Keratinocyte (primary cell): ENCODE results near the gene MICAL3. TPM values are rescaled to one million over a fixed set of nuclear protein-coding genes. Genes with fewer than 3 reads are reported as not detected.

ENCODE experiments used
- DNase-seq: peaks from one replicate; pipeline ENCODE4 v3.0.0-alpha.2; 2011; ENCODE audit warnings: low read depth, missing footprints, low spot score
- FAIRE-seq: peaks from 2 replicates; lab custom pipeline; 2011; peaks lifted over from hg19 to GRCh38; lab: Jason Lieb, UNC
- H2AFZ ChIP-seq: 2 replicates; pipeline ENCODE4 v1.6.0; 2012; ENCODE audit warnings: low read length, control low read depth, inconsistent platforms; ENCODE audit not compliant: control insufficient read depth
- H3K27ac ChIP-seq: 2 replicates; pipeline ENCODE4 v1.5.1; 2011; ENCODE audit warnings: low read length; ENCODE audit not compliant: control insufficient read depth, insufficient read depth
- H3K27me3 ChIP-seq: 3 replicates; pipeline ENCODE4 v1.6.0; 2011; ENCODE audit warnings: low read length; ENCODE audit not compliant: control insufficient read depth, insufficient read depth; ENCODE audit errors: extremely low read depth
- H3K36me3 ChIP-seq, 2 experiments: 2 replicates in 1 of 2; 3 replicates in 1 of 2; pipeline ENCODE4 v1.5.1; 2011; ENCODE audit warnings: low read length in 2 of 2, mild to moderate bottlenecking in 1 of 2; ENCODE audit not compliant: control insufficient read depth in 2 of 2, insufficient read depth in 2 of 2; ENCODE audit errors: extremely low read depth in 1 of 2
- H3K4me1 ChIP-seq: 3 replicates; pipeline ENCODE4 v1.5.1; 2011; ENCODE audit warnings: low read length; ENCODE audit not compliant: control insufficient read depth, insufficient read depth; ENCODE audit errors: extremely low read depth
- H3K4me2 ChIP-seq: 3 replicates; pipeline ENCODE4 v1.6.0; 2011; ENCODE audit warnings: low read depth, low read length; ENCODE audit not compliant: control insufficient read depth, insufficient read depth; ENCODE audit errors: extremely low read depth
- H3K4me3 ChIP-seq, 3 experiments: fragments of 200-600 bp in 1 of 3; sonication (generic) in 1 of 3; 2 replicates in 2 of 3; 3 replicates in 1 of 3; pipeline ENCODE4 v1.5.1; 2011 to 2016; ENCODE audit warnings: low read length in 3 of 3, mild to moderate bottlenecking in 3 of 3, control low read depth in 2 of 3, inconsistent platforms in 1 of 3, low read depth in 1 of 3, mixed read lengths in 1 of 3, mixed run types in 1 of 3, moderate library complexity in 1 of 3; ENCODE audit not compliant: control insufficient read depth in 2 of 3, insufficient read depth in 2 of 3; ENCODE audit errors: extremely low read depth in 1 of 3
- H3K79me2 ChIP-seq: 2 replicates; pipeline ENCODE4 v1.6.0; 2012; ENCODE audit warnings: low read length; ENCODE audit not compliant: control insufficient read depth, insufficient read depth
- H3K9ac ChIP-seq: 3 replicates; pipeline ENCODE4 v1.6.0; 2011; ENCODE audit warnings: low read length; ENCODE audit not compliant: control insufficient read depth, insufficient read depth; ENCODE audit errors: extremely low read depth
- H3K9me1 ChIP-seq: 3 replicates; pipeline ENCODE4 v1.6.0; 2011; ENCODE audit warnings: low read length; ENCODE audit not compliant: control insufficient read depth, insufficient read depth; ENCODE audit errors: extremely low read depth
- H3K9me3 ChIP-seq: 2 replicates; pipeline ENCODE4 v1.5.1; 2012; ENCODE audit warnings: low read depth, low read length; ENCODE audit not compliant: control insufficient read depth
- H4K20me1 ChIP-seq: 3 replicates; pipeline ENCODE4 v1.6.0; 2011; ENCODE audit warnings: low read length; ENCODE audit not compliant: control insufficient read depth, insufficient read depth; ENCODE audit errors: extremely low read depth
- CTCF ChIP-seq, 3 experiments: IDR thresholded peaks in 1 of 3; conservative IDR thresholded peaks in 1 of 3; optimal IDR thresholded peaks in 1 of 3; 2 replicates in 2 of 3; 3 replicates in 1 of 3; pipeline versions ENCODE3 to v1.5.1; 2011; ENCODE audit warnings: low read length in 3 of 3, mild to moderate bottlenecking in 3 of 3, moderate library complexity in 2 of 3, control low read depth in 1 of 3, inconsistent platforms in 1 of 3; ENCODE audit not compliant: insufficient read depth in 2 of 3; ENCODE audit errors: extremely low read depth in 1 of 3
- EZH2 ChIP-seq: IDR thresholded peaks from one replicate; pipeline ENCODE4 v1.6.1; 2012; ENCODE audit warnings: inconsistent platforms, mild to moderate bottlenecking, low read length, moderate library complexity
- dilution Hi-C: fragments of 300-500 bp; cut with MboI; formaldehyde crosslinking; loops from one replicate; pipeline ENCODE4 v1.7.0; 2020; ENCODE audit warnings: low sequenced_read_pairs; ENCODE audit not compliant: extremely low pct_ligation_motif_present
- polyA plus RNA-seq, 5 experiments: library from polyadenylated mRNA; depleted of rRNA in 3 of 5; stranded (reverse) in 3 of 5; stranded (forward) in 1 of 5; unstranded in 1 of 5; fragments of >200 nt; gene quantifications; 1 replicate in 1 of 5; 2 replicates in 3 of 5; 3 replicates in 1 of 5; pipeline versions ENCODE4 v1.2.1 to v1.2.3, GENCODE V29; 2011 to 2012; ENCODE audit warnings: missing spikeins in 2 of 5, low read depth in 1 of 5, low replicate concordance in 1 of 5

Gene MICAL3
- polyA plus RNA-seq, 1 donor (not counting 4 experiments of a cell fraction or from before 2014, with no cell fraction given) = 27.9 TPM

- Histone ChIP-seq H3K4me1 (peaks cover 31% of the 10 kb centered on the region), H3K36me3 (peaks cover 3 to 4% of the 10 kb centered on the region in 2 experiments), H3K9me1 (peaks cover 8% of the 10 kb centered on the region), H3K9ac (no peak overlapping the region), H2AFZ (no peak overlapping the region), H3K27ac (no peak overlapping the region), H3K27me3 (no peaks in the 10 kb centered on the region), H3K4me3 (no peak overlapping the region), H3K9me3 (no peaks in the 10 kb centered on the region), H4K20me1 (peaks cover 35% of the 10 kb centered on the region), H3K4me2 (no peak overlapping the region), H3K79me2 (peaks cover 96% of the 10 kb centered on the region)
- DNase-seq (no peak), FAIRE-seq (no peak)
- dilution Hi-C loops = no loop called here
- TF ChIP-seq CTCF (optimal IDR thresholded peaks at IDR 0.05 in 1 of 3, IDR thresholded peaks at IDR 0.05 in 1 of 3, conservative IDR thresholded peaks at IDR 0.05 in 1 of 3; ENCODE audit: extremely low read depth in 1 of 3, insufficient read depth in 2 of 3, low read length in 3 of 3) = no peak
- TF ChIP-seq EZH2 = no peak
Observed at GRCh38 chr22:17981497-17981896, 42.9 kb downstream of the MICAL3 start.

DNA sequence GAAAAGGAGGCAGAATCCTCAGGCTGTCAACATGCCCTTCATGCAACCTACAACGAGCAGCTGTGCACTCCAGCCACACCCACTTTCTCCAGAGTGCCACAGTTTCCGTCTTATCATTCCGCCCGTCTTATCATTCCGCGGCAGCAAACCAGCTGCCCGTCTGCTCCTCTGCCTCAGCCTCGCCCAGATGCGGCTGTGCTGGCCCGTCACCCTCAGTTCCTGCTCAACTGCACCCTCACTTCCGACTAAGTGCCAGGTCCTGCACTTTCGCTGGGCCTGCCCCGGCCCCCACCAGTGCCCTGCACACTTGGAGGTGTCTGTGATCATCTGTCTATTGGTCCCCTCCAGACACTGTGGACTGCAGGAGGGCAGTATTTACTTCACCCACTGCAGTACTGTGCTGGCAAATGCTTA, 43.7 kb downstream of the MICAL3 start:
- no peaks in the 10 kb centered on the region for H3K27me3 ChIP-seq
- H4K20me1 ChIP-seq = peaks cover 33% of the 10 kb centered on the region
- peak overlapping the region; percentile 33 for H3K9ac ChIP-seq
- peak overlapping the region; percentile 20 for H3K27ac ChIP-seq
- no peaks in the 10 kb centered on the region for H3K9me3 ChIP-seq
- peak overlapping the region in 2 of 3 experiments; percentile 25 to 37 for H3K4me3 ChIP-seq
- peaks cover 7% of the 10 kb centered on the region for H3K9me1 ChIP-seq
- H3K36me3 ChIP-seq = peaks cover 3 to 4% of the 10 kb centered on the region in 2 experiments
- no peak overlapping the region for H2AFZ ChIP-seq
- TF ChIP-seq CTCF (optimal IDR thresholded peaks at IDR 0.05 in 1 of 3, IDR thresholded peaks at IDR 0.05 in 1 of 3, conservative IDR thresholded peaks at IDR 0.05 in 1 of 3; ENCODE audit: extremely low read depth in 1 of 3, insufficient read depth in 2 of 3, low read length in 3 of 3) = no peak
- TF ChIP-seq EZH2 = no peak
- FAIRE-seq = peak; percentile 79
- peaks cover 95% of the 10 kb centered on the region for H3K79me2 ChIP-seq
- dilution Hi-C loops = no loop called here
- H3K4me2 ChIP-seq = peak overlapping the region; percentile 76
- DNase-seq = no peak
- peaks cover 23% of the 10 kb centered on the region for H3K4me1 ChIP-seq
